ENCODE measurements around the gene ERGIC1.

- TF ChIP-seq EZH2phosphoT487 (conservative IDR thresholded peaks at IDR 0.05; ENCODE audit: low read length) = no peak
- no peak for TF ChIP-seq CTCF (IDR thresholded peaks at IDR 0.05; ENCODE audit: insufficient read depth, low read length, poor library complexity, severe bottlenecking)
These were observed 19.4 kb downstream of the ERGIC1 start for GRCh38 chr5:172853355-172853975.
